Aorta (tissue), 5 donors: Measurements from ENCODE around the gene PIP5K1C. TPM values are rescaled to one million over a fixed set of nuclear protein-coding genes. Genes with fewer than 3 reads are reported as not detected.

ENCODE experiments used
- ATAC-seq: fragments of 200-7000 bp; cut with Tn5 transposase; one replicate; pipeline ENCODE4 v1.9.1; 2022; ENCODE audit warnings: moderate library complexity; ENCODE audit not compliant: low FRiP score
- DNase-seq, 2 donors: peaks; one replicate each; pipeline ENCODE4 v3.0.0-alpha.2; 2020
- H3K27ac ChIP-seq, 2 donors: one replicate each; pipeline ENCODE4 v1.5.1; 2013; ENCODE audit warnings: low read length in 2 of 2, mild to moderate bottlenecking in 2 of 2, moderate library complexity in 2 of 2, control low read depth in 1 of 2, inconsistent platforms in 1 of 2, low read depth in 1 of 2
- H3K27me3 ChIP-seq, 2 donors: one replicate each; pipeline ENCODE4 v1.6.1; 2013; ENCODE audit warnings: control low read depth in 1 of 2, low read length in 1 of 2, mild to moderate bottlenecking in 1 of 2, moderate library complexity in 1 of 2; ENCODE audit not compliant: insufficient read depth in 2 of 2, control insufficient read depth in 1 of 2
- H3K36me3 ChIP-seq, 2 donors: one replicate each; pipeline ENCODE4 v1.6.1; 2013; ENCODE audit warnings: control low read depth in 1 of 2, low read length in 1 of 2, mild to moderate bottlenecking in 1 of 2; ENCODE audit not compliant: insufficient read depth in 2 of 2, control insufficient read depth in 1 of 2
- H3K4me1 ChIP-seq, 2 donors: one replicate each; pipeline ENCODE4 v1.6.1; 2013; ENCODE audit warnings: low read length in 2 of 2, control low read depth in 1 of 2, mild to moderate bottlenecking in 1 of 2, moderate library complexity in 1 of 2; ENCODE audit not compliant: insufficient read depth in 2 of 2, control insufficient read depth in 1 of 2
- H3K4me3 ChIP-seq, 2 donors: one replicate each; pipeline ENCODE4 v1.5.1; 2013; ENCODE audit warnings: low read length in 2 of 2, control low read depth in 1 of 2, mild to moderate bottlenecking in 1 of 2
- H3K9me3 ChIP-seq: one replicate; pipeline ENCODE4 v1.6.1; 2013; ENCODE audit warnings: mild to moderate bottlenecking, low read length; ENCODE audit not compliant: control insufficient read depth
- WGBS, 2 donors: extraction: QIAGEN DNeasy Blood & Tissue Kit; methylation state at CpG; one replicate each; pipeline ENCODE4 v1.1.7; 2013; 5-methylcytosine and 5-hydroxymethylcytosine counted together
- intact Hi-C, 2 donors: fragments of 100-400 bp; cut with DNase I; formaldehyde crosslinking; loops; one replicate each; pipeline versions ENCODE4 v1.14.2 to v1.15.0; 2022
- polyA plus RNA-seq, 2 donors: library from polyadenylated mRNA; stranded (reverse); fragments of 200-250 nt; gene quantifications; one replicate each; pipeline ENCODE4 v1.2.3, GENCODE V29; 2013
- total RNA-seq, 2 donors: library from RNA; stranded (reverse); fragmentation: NEBNext Ultra II Directional; extraction: Animal tissue kit (Norgen Biotek cat#: 25700); gene quantifications; one replicate each; pipeline ENCODE4 v1.2.1, GENCODE V29; 2021
- donor health status: healthy with polysubstance abuse.
- donor health status: Bipolar disorder and iron deficiency.
- donor health status: DM: no; HTN: no; CAD: no.
- donor health status: DM: no; HTN: no; CAD: no.
- donor health status: DM: yes; HTN: yes; CAD: no.

Gene PIP5K1C
- total and polyA plus RNA-seq, 4 donors, result 25.2 to 83.3 (median 52.8) TPM

DNA sequence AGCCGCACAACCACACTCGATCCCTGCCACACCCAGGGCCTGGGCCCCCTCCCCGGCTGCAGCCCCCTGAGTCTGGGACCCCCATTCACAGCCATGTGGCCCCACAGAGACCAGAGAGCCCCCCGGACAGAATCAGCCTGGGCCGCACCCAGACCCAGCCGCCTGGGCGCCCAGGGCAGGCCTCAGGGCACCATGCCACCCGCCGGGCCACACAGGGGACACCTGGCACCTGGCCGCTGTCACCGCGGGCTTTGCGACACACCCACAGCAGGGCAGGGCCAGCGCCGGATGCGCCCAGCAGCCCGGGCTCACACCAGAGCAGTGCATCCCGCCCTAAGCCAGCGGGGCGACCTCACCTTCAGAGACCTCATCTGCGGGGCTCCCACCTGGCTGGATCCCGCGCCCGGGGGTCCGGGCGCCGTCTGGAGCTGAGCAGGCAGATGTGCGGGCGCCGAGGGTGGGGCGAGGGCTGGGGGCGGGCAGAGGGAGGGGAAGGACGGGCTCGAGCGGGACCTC is 94.0 kb downstream of the PIP5K1C start:
- WGBS, 2 donors, result 0 to 1% methylated on average over 28 to 35 of the region's 35 CpGs
- Histone ChIP-seq H3K4me1 (peaks cover 0 to 2% of the 10 kb centered on the region in 2 donors), H3K9me3 (no peaks in the 10 kb centered on the region), H3K27ac (peak overlapping the region; percentile 65 to 98), H3K4me3 (peak overlapping the region; percentile 78 to 89), H3K36me3 (no peaks in the 10 kb centered on the region), H3K27me3 (no peaks in the 10 kb centered on the region)
- DNase-seq, result peak; percentile 72 to 80
- intact Hi-C loops, result loop anchor here in 1 of 2 donors (5.0 kb wide), 1 partner anchor 34 kb away; the partner anchor contains the start of gene HMG20B
- ATAC-seq, result peak; percentile 23

GRCh38 chr19:3605770-3606169 is 94.5 kb downstream of the PIP5K1C start:
- intact Hi-C loops, result loop anchor here in 1 of 2 donors (5.0 kb wide), 1 partner anchor 33 kb away; the partner anchor contains the start of gene HMG20B
- ATAC-seq, result no peak
- H3K4me3 ChIP-seq, result peak overlapping the region; percentile 78 to 89
- no peaks in the 10 kb centered on the region for H3K9me3 ChIP-seq
- peaks cover 0 to 2% of the 10 kb centered on the region in 2 donors for H3K4me1 ChIP-seq
- no peaks in the 10 kb centered on the region for H3K27me3 ChIP-seq
- 1 to 2% methylated on average over 5 of the region's 5 CpGs for WGBS, 2 donors
- no peaks in the 10 kb centered on the region for H3K36me3 ChIP-seq
- DNase-seq, result no peak
- H3K27ac ChIP-seq, result peak overlapping the region; percentile 65 to 98

DNA sequence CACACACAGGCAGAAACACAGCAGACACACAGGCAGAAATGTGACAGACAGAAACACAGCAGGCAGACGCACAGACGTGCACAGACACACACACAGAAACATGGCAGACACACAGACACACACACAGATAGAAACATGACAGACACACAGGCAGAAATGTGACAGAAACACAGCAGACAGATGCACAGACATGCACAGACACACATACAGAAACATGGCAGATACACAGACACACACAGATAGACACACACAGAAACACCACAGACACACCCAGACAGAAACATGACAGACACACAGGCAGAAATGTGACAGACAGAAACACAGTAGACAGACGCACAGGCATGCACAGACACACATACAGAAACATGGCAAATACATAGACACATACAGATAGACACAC is 94.9 kb downstream of the PIP5K1C start:
- no peak for DNase-seq
- Histone ChIP-seq H3K36me3 (peaks cover 0 to under 1% of the 10 kb centered on the region in 2 donors), H3K4me3 (peak overlapping the region; percentile 3 to 89), H3K9me3 (no peaks in the 10 kb centered on the region), H3K27me3 (no peaks in the 10 kb centered on the region), H3K4me1 (peaks cover 0 to 2% of the 10 kb centered on the region in 2 donors), H3K27ac (peak overlapping the region; percentile 65 to 98)
- ATAC-seq, result no peak
- WGBS, 2 donors, result 2 to 11% methylated on average over 3 of the region's 3 CpGs
- intact Hi-C loops, result loop anchor here in 1 of 2 donors (5.0 kb wide), 1 partner anchor 33 kb away; the partner anchor contains the start of gene HMG20B

DNA sequence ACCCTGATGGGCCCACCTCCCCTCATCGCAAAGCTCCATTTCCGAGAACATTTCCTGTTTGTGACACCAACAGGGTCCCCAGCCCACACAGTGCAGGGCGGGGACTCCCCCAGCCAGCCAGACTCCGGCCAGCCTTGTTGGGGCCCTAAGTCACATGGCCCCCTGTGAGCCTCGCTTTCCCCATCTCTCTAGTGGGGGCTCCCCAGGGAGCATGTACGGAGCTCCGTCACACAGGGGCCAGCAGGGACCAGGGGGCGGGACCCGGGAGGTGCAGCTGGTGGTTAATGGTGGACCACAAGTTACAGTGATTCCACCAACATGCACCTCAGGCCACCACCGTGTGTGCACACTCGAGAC is 95.3 kb downstream of the PIP5K1C start:
- no peaks in the 10 kb centered on the region for H3K27me3 ChIP-seq
- H3K27ac ChIP-seq, result peak overlapping the region; percentile 89 to 98
- intact Hi-C loops, result loop anchor here in 1 of 2 donors (5.0 kb wide), 1 partner anchor 33 kb away; the partner anchor contains the start of gene HMG20B
- H3K9me3 ChIP-seq, result no peaks in the 10 kb centered on the region
- no peak for ATAC-seq
- peak overlapping the region in 1 of 2 donors; percentile 3 for H3K4me3 ChIP-seq
- 8 to 17% methylated on average over 11 of the region's 11 CpGs for WGBS, 2 donors
- DNase-seq, result peak in 1 of 2 donors; percentile 72
- peaks cover 0 to 4% of the 10 kb centered on the region in 2 donors for H3K36me3 ChIP-seq
- peaks cover 0 to 2% of the 10 kb centered on the region in 2 donors for H3K4me1 ChIP-seq

- no peaks in the 10 kb centered on the region for H3K27me3 ChIP-seq
- WGBS, 2 donors, result 16 to 24% methylated on average over 27 of the region's 27 CpGs
- ATAC-seq, result peak; percentile 2
- H3K9me3 ChIP-seq, result no peaks in the 10 kb centered on the region
- DNase-seq, result peak; percentile 78 to 88
- intact Hi-C loops, result no loop called here
- H3K27ac ChIP-seq, result peak overlapping the region; percentile 89 to 98
- H3K36me3 ChIP-seq, result peaks cover 0 to 8% of the 10 kb centered on the region in 2 donors
- peaks cover 0 to 2% of the 10 kb centered on the region in 2 donors for H3K4me1 ChIP-seq
- H3K4me3 ChIP-seq, result no peak overlapping the region
Measured at GRCh38 chr19:3604227-3604986, 95.9 kb downstream of the PIP5K1C start.

GRCh38 chr19:3603121-3603811 is 97.0 kb downstream of the PIP5K1C start:
- no peaks in the 10 kb centered on the region for H3K9me3 ChIP-seq
- intact Hi-C loops, result no loop called here
- peaks cover 0 to 2% of the 10 kb centered on the region in 2 donors for H3K4me1 ChIP-seq
- H3K27me3 ChIP-seq, result no peaks in the 10 kb centered on the region
- ATAC-seq (peak; percentile 41), DNase-seq (peak; percentile 85 to 90)
- no peak overlapping the region for H3K4me3 ChIP-seq
- peaks cover 0 to 8% of the 10 kb centered on the region in 2 donors for H3K36me3 ChIP-seq
- peak overlapping the region; percentile 87 to 97 for H3K27ac ChIP-seq
- WGBS, 2 donors, result 3 to 7% methylated on average over 23 of the region's 23 CpGs

- ATAC-seq, result no peak
- 10 to 16% methylated on average over 12 of the region's 12 CpGs for WGBS, 2 donors
- Histone ChIP-seq H3K4me3 (no peak overlapping the region), H3K9me3 (no peaks in the 10 kb centered on the region), H3K27me3 (no peaks in the 10 kb centered on the region), H3K36me3 (peaks cover 0 to 10% of the 10 kb centered on the region in 2 donors), H3K27ac (peak overlapping the region in 1 of 2 donors; percentile 41), H3K4me1 (peaks cover 0 to 2% of the 10 kb centered on the region in 2 donors)
- peak; percentile 69 to 81 for DNase-seq
- intact Hi-C loops, result no loop called here
Measured at GRCh38 chr19:3601021-3601420, 99.2 kb downstream of the PIP5K1C start.

DNA sequence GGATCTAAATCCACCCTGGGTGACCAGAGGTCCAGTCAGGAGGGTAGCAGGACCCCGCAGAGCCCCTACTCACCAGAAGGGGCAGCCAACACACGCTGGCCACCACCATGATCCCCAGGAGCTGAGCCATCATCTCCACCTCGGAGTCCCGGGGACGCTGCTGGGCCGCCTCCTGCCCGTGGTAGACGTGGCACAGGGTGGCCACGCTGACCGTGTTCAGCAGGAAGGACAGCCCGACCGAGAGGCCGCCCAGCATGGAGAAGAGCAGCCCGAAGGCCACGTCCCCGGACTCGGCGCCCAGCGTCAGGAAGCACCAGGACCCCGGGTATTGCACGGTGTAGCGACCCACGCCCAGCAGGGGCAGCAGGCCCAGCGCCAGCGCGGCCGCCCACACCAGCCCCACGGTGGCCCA is 100.5 kb downstream of the PIP5K1C start:
- H3K4me1 ChIP-seq, result peaks cover 0 to 2% of the 10 kb centered on the region in 2 donors
- no peak for ATAC-seq

More for the DNA sequence above, 100.5 kb downstream of the PIP5K1C start:
- 92 to 94% methylated on average over 27 to 28 of the region's 28 CpGs for WGBS, 2 donors
- H3K27ac ChIP-seq, result no peak overlapping the region
- no peak overlapping the region for H3K4me3 ChIP-seq
- peaks cover 0 to 12% of the 10 kb centered on the region in 2 donors for H3K36me3 ChIP-seq
- DNase-seq, result peak in 1 of 2 donors; percentile 72
- intact Hi-C loops, result no loop called here
- no peaks in the 10 kb centered on the region for H3K27me3 ChIP-seq
- H3K9me3 ChIP-seq, result no peaks in the 10 kb centered on the region
